ENCODE data around the gene IGFBPL1. TPM values are rescaled to one million over a fixed set of nuclear protein-coding genes. Genes with fewer than 3 reads are reported as not detected.

Gene IGFBPL1
- total and polyA plus RNA-seq, 7 experiments from 2014 or later: not detected

DNA sequence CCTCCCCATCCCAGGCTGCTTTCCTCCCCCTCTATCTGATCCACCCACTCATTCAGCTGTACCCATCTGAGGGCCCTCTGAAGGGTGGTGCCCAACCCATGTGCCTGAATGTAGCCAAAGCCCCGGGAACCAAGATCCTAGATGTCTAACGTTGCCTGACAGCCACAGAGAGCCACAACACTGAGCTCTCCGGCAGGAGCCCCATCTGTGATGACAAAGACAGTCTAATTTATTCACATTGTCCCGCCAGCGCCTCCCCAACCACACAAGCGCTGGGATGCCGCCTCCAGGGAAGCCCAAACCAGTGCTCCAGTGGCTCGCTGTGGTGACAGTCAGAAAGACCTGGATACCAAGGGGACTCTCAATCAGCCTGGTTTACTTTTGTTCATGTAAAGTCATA, 8.4 kb downstream of the IGFBPL1 start:
- no peaks in the 10 kb centered on the region for H3K4me1 ChIP-seq (ENCODE audit: control insufficient read depth in 2 of 2, insufficient read depth in 2 of 2, low read length in 2 of 2)
- DNase-seq (no peak), ATAC-seq (no peak)
- no peaks in the 10 kb centered on the region for H3K9me3 Mint-ChIP-seq
- no peaks in the 10 kb centered on the region for H3K36me3 Mint-ChIP-seq
- no peaks in the 10 kb centered on the region for H3K4me1 Mint-ChIP-seq
- no peak overlapping the region for H3K27ac Mint-ChIP-seq
- H3K4me3 Mint-ChIP-seq: no peak overlapping the region
- ChIA-PET POLR2A (no interaction called here), CTCF (no interaction called here)
- intact Hi-C loops (cut with micrococcal nuclease): no loop called here
- H3K36me3 ChIP-seq (ENCODE audit: control insufficient read depth in 2 of 3, insufficient read depth in 3 of 3, low read length in 3 of 3): no peaks in the 10 kb centered on the region
- H3K4me3 ChIP-seq (ENCODE audit: low read length): no peak overlapping the region
- H3K27me3 Mint-ChIP-seq: peaks cover 0 to 11% (median under 1%) of the 10 kb centered on the region in 5 donors
- H3K27me3 ChIP-seq (ENCODE audit: control insufficient read depth in 2 of 2, insufficient read depth in 2 of 2, low read length in 2 of 2): no peaks in the 10 kb centered on the region
- H3K9me3 ChIP-seq (ENCODE audit: control insufficient read depth in 2 of 3, low read length in 3 of 3): no peaks in the 10 kb centered on the region
- H3K27ac ChIP-seq (ENCODE audit: low read depth, low read length): no peak overlapping the region

DNA sequence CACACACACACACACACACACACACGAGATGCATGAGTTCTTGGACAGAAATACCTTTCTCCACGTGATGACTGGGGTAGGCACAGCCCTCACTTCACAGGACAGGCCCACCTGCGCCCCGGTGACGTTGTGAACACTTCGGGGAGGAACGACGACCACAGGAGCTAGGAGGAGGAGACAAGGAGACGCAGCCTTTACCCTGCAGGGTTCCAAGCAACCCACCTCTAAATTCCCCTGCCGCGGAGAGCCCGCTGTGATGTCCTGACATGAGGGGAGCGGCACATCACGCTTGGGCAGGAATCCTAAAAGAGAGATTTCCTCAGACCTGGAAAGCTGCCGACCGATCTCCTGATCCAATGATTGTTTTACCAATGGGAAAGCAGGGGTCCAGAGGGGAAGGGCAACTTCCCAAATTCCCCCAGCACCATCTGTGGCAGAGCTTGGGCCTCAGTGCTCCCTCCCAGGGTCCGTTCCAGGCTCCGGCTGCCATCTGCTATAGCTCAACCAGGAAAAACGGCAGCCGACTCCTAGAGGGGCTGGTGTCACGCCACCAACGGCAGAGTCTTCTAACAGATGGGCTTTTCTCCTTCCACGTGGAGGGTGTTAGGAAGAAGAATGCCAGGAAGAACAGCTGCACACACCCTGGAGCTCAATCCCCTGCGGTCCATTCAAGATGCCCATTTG, 10.1 kb downstream of the IGFBPL1 start:
- Mint-ChIP-seq H3K27ac (no peak overlapping the region), H3K4me1 (no peaks in the 10 kb centered on the region), H3K4me3 (no peak overlapping the region), H3K36me3 (no peaks in the 10 kb centered on the region), H3K27me3 (peaks cover 0 to 4% (median under 1%) of the 10 kb centered on the region in 5 donors), H3K9me3 (no peaks in the 10 kb centered on the region)
- ATAC-seq (no peak), DNase-seq (no peak)
- no peaks in the 10 kb centered on the region for H3K4me1 ChIP-seq (ENCODE audit: control insufficient read depth in 2 of 2, insufficient read depth in 2 of 2, low read length in 2 of 2)
- H3K27ac ChIP-seq (ENCODE audit: low read depth, low read length): no peak overlapping the region
- no peaks in the 10 kb centered on the region for H3K36me3 ChIP-seq (ENCODE audit: control insufficient read depth in 2 of 3, insufficient read depth in 3 of 3, low read length in 3 of 3)
- H3K9me3 ChIP-seq (ENCODE audit: control insufficient read depth in 2 of 3, low read length in 3 of 3): no peaks in the 10 kb centered on the region
- no peaks in the 10 kb centered on the region for H3K27me3 ChIP-seq (ENCODE audit: control insufficient read depth in 2 of 2, insufficient read depth in 2 of 2, low read length in 2 of 2)
- POLR2A ChIA-PET: no interaction called here
- CTCF ChIA-PET: no interaction called here
- no peak overlapping the region for H3K4me3 ChIP-seq (ENCODE audit: low read length)
- intact Hi-C loops (cut with micrococcal nuclease): no loop called here

GRCh38 chr9:38413283-38413682, 11.0 kb downstream of the IGFBPL1 start:
- peaks cover 0 to 11% (median 0%) of the 10 kb centered on the region in 5 donors for H3K27me3 Mint-ChIP-seq
- Histone ChIP-seq H3K4me1 (ENCODE audit: control insufficient read depth in 2 of 2, insufficient read depth in 2 of 2, low read length in 2 of 2) (no peaks in the 10 kb centered on the region), H3K36me3 (ENCODE audit: control insufficient read depth in 2 of 3, insufficient read depth in 3 of 3, low read length in 3 of 3) (no peaks in the 10 kb centered on the region), H3K27me3 (ENCODE audit: control insufficient read depth in 2 of 2, insufficient read depth in 2 of 2, low read length in 2 of 2) (no peaks in the 10 kb centered on the region), H3K4me3 (ENCODE audit: low read length) (no peak overlapping the region), H3K9me3 (ENCODE audit: control insufficient read depth in 2 of 3, low read length in 3 of 3) (no peaks in the 10 kb centered on the region), H3K27ac (ENCODE audit: low read depth, low read length) (no peak overlapping the region)
- no peaks in the 10 kb centered on the region for H3K9me3 Mint-ChIP-seq
- H3K4me1 Mint-ChIP-seq: no peaks in the 10 kb centered on the region
- DNase-seq (no peak), ATAC-seq (no peak)
- POLR2A ChIA-PET: no interaction called here
- H3K27ac Mint-ChIP-seq: no peak overlapping the region
- H3K4me3 Mint-ChIP-seq: no peak overlapping the region
- H3K36me3 Mint-ChIP-seq: no peaks in the 10 kb centered on the region
- CTCF ChIA-PET: no interaction called here
- intact Hi-C loops (cut with micrococcal nuclease): no loop called here

DNA sequence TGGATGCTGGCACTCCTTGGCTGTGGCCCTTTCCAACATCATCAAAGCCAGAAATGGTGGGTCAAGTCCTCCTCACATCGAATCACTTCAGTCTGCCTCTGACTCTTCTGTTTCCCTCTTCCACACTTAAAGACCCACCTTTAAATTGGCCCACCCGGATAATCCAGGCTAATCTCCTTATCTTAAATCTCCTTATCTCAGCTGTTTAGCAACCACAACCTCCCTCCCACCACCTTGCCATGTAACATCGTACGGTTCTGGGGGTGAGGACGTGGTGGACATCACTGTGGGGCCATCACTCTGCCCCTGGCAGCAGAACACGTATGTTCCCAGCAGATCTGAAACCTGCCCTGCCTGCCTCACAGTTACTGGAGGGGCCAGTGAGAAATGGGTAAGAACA, 11.5 kb downstream of the IGFBPL1 start:
- no peaks in the 10 kb centered on the region for H3K4me1 Mint-ChIP-seq
- H3K4me3 Mint-ChIP-seq: no peak overlapping the region
- POLR2A ChIA-PET: no interaction called here
- Histone ChIP-seq H3K27ac (ENCODE audit: low read depth, low read length) (no peak overlapping the region), H3K9me3 (ENCODE audit: control insufficient read depth in 2 of 3, low read length in 3 of 3) (no peaks in the 10 kb centered on the region), H3K4me1 (ENCODE audit: control insufficient read depth in 2 of 2, insufficient read depth in 2 of 2, low read length in 2 of 2) (no peaks in the 10 kb centered on the region), H3K36me3 (ENCODE audit: control insufficient read depth in 2 of 3, insufficient read depth in 3 of 3, low read length in 3 of 3) (no peaks in the 10 kb centered on the region), H3K4me3 (ENCODE audit: low read length) (no peak overlapping the region), H3K27me3 (ENCODE audit: control insufficient read depth in 2 of 2, insufficient read depth in 2 of 2, low read length in 2 of 2) (no peaks in the 10 kb centered on the region)
- no peaks in the 10 kb centered on the region for H3K9me3 Mint-ChIP-seq
- CTCF ChIA-PET: interaction anchor here (0.5 kb wide), 1 partner anchor 160 kb away, joined by 6 read pairs; no protein-coding TSS in a partner anchor
- intact Hi-C loops (cut with micrococcal nuclease): no loop called here
- H3K27ac Mint-ChIP-seq: no peak overlapping the region
- H3K36me3 Mint-ChIP-seq: no peaks in the 10 kb centered on the region
- DNase-seq (no peak), ATAC-seq (no peak)
- peaks cover 0 to 11% (median 0%) of the 10 kb centered on the region in 5 donors for H3K27me3 Mint-ChIP-seq

- Histone ChIP-seq H3K4me1 (ENCODE audit: control insufficient read depth in 2 of 2, insufficient read depth in 2 of 2, low read length in 2 of 2) (no peaks in the 10 kb centered on the region), H3K27ac (ENCODE audit: low read depth, low read length) (no peak overlapping the region), H3K9me3 (ENCODE audit: control insufficient read depth in 2 of 3, low read length in 3 of 3) (no peaks in the 10 kb centered on the region), H3K4me3 (ENCODE audit: low read length) (no peak overlapping the region), H3K27me3 (ENCODE audit: control insufficient read depth in 2 of 2, insufficient read depth in 2 of 2, low read length in 2 of 2) (no peaks in the 10 kb centered on the region), H3K36me3 (ENCODE audit: control insufficient read depth in 2 of 3, insufficient read depth in 3 of 3, low read length in 3 of 3) (no peaks in the 10 kb centered on the region)
- Mint-ChIP-seq H3K27me3 (peaks cover 5 to 27% (median 6%) of the 10 kb centered on the region in 5 donors), H3K4me3 (no peak overlapping the region), H3K4me1 (peaks cover 0 to 2% (median 0%) of the 10 kb centered on the region in 7 donors), H3K27ac (no peak overlapping the region), H3K9me3 (no peaks in the 10 kb centered on the region), H3K36me3 (no peaks in the 10 kb centered on the region)
- ChIA-PET POLR2A (no interaction called here), CTCF (no interaction called here)
- no peak for ATAC-seq
- intact Hi-C loops (cut with micrococcal nuclease): no loop called here
- DNase-seq: no peak
These were observed 15.5 kb downstream of the IGFBPL1 start for GRCh38 chr9:38408719-38409118.

DNA sequence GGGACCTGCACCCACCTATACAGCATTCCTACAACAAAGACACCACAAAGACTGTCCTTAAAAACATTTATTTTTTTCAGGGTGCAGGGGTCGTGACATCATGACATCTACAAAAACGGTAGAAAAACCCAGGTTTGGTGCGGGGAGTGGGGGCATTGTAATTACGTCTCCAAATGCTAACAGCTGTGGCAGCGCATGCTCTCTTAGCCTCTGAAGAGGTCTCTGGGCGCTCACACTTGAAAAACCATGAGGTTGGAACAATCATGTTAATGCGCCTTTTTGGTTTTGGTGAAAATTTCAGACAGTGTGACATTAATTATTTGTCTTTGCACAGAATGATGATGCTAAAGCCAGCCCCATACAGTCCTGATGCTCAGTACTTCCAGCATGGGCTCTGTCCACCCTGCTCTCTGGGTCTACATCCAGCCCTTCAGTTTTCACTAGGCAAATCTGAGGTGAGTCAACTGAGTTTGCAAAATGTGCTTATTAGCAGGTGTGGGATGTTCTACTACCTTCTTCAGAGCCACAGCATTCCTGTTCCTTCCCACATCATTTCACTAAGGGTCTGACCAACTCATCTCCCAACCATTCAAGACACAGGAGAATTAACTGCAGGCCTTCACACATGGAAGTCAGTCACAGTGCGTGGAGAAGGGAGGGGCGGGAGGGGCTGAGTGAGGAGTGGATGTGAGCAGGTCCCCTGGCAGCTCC, 17.6 kb downstream of the IGFBPL1 start:
- CTCF ChIA-PET: no interaction called here
- peaks cover 5 to 30% (median 6%) of the 10 kb centered on the region in 5 donors for H3K27me3 Mint-ChIP-seq
- H3K4me1 Mint-ChIP-seq: peaks cover 0 to 2% (median 0%) of the 10 kb centered on the region in 7 donors
- H3K27ac Mint-ChIP-seq: no peak overlapping the region
- ATAC-seq (no peak), DNase-seq (no peak)
- no peaks in the 10 kb centered on the region for H3K36me3 Mint-ChIP-seq
- no peaks in the 10 kb centered on the region for H3K36me3 ChIP-seq (ENCODE audit: control insufficient read depth in 2 of 3, insufficient read depth in 3 of 3, low read length in 3 of 3)
- H3K9me3 ChIP-seq (ENCODE audit: control insufficient read depth in 2 of 3, low read length in 3 of 3): no peaks in the 10 kb centered on the region
- peaks cover 0 to 1% (median 0%) of the 10 kb centered on the region in 11 donors for H3K9me3 Mint-ChIP-seq
- intact Hi-C loops (cut with micrococcal nuclease): no loop called here
- no peak overlapping the region for H3K4me3 ChIP-seq (ENCODE audit: low read length)
- POLR2A ChIA-PET: no interaction called here
- no peaks in the 10 kb centered on the region for H3K27me3 ChIP-seq (ENCODE audit: control insufficient read depth in 2 of 2, insufficient read depth in 2 of 2, low read length in 2 of 2)
- H3K27ac ChIP-seq (ENCODE audit: low read depth, low read length): no peak overlapping the region
- no peak overlapping the region for H3K4me3 Mint-ChIP-seq
- H3K4me1 ChIP-seq (ENCODE audit: control insufficient read depth in 2 of 2, insufficient read depth in 2 of 2, low read length in 2 of 2): no peaks in the 10 kb centered on the region

DNA sequence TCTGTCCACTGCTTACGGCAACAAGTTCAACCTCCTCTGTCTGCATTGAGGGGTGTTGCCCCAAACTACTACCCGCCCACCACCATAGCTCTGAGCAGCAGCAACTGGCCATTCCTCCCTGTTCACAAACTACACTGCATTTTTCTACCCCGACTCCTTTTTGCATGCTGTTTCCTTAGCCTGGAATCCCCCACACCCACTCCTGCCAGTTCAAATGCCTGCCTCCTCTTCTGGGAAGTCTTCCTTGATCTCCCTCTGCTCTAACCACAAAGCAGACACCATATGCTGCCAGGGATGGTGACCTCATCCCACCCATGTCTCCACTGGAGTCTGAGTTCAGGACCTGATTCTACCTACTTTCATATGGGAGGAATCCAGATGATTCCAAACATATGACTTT, 18.5 kb downstream of the IGFBPL1 start:
- H3K4me1 Mint-ChIP-seq: peaks cover 0 to 2% (median 0%) of the 10 kb centered on the region in 7 donors
- H3K27me3 Mint-ChIP-seq: peaks cover 3 to 32% (median 6%) of the 10 kb centered on the region in 5 donors
- no peaks in the 10 kb centered on the region for H3K36me3 ChIP-seq (ENCODE audit: control insufficient read depth in 2 of 3, insufficient read depth in 3 of 3, low read length in 3 of 3)
- H3K4me1 ChIP-seq (ENCODE audit: control insufficient read depth in 2 of 2, insufficient read depth in 2 of 2, low read length in 2 of 2): no peaks in the 10 kb centered on the region
- no peak overlapping the region for H3K27ac Mint-ChIP-seq
- no peak overlapping the region for H3K27ac ChIP-seq (ENCODE audit: low read depth, low read length)
- no peak overlapping the region for H3K4me3 Mint-ChIP-seq
- H3K36me3 Mint-ChIP-seq: no peaks in the 10 kb centered on the region
- ATAC-seq: no peak
- peaks cover 0 to 3% (median 0%) of the 10 kb centered on the region in 11 donors for H3K9me3 Mint-ChIP-seq
- ChIA-PET CTCF (no interaction called here), POLR2A (no interaction called here)
- intact Hi-C loops (cut with micrococcal nuclease): no loop called here
- no peak overlapping the region for H3K4me3 ChIP-seq (ENCODE audit: low read length)
- no peaks in the 10 kb centered on the region for H3K27me3 ChIP-seq (ENCODE audit: control insufficient read depth in 2 of 2, insufficient read depth in 2 of 2, low read length in 2 of 2)
- no peaks in the 10 kb centered on the region for H3K9me3 ChIP-seq (ENCODE audit: control insufficient read depth in 2 of 3, low read length in 3 of 3)
- DNase-seq: no peak

Measured in naive thymus-derived CD4-positive, alpha-beta T cell (primary cell).